NOMO-1 treated with dmso at 0.1 percent for 144 hours (cell line): ENCODE results near the gene ABCC4.

ENCODE experiments used
- DNase-seq: peaks from one replicate; lab custom pipeline; 2025; ENCODE audit not compliant: unreplicated experiment; lab: John Stamatoyannopoulos, UW

Gene ABCC4, protein sequence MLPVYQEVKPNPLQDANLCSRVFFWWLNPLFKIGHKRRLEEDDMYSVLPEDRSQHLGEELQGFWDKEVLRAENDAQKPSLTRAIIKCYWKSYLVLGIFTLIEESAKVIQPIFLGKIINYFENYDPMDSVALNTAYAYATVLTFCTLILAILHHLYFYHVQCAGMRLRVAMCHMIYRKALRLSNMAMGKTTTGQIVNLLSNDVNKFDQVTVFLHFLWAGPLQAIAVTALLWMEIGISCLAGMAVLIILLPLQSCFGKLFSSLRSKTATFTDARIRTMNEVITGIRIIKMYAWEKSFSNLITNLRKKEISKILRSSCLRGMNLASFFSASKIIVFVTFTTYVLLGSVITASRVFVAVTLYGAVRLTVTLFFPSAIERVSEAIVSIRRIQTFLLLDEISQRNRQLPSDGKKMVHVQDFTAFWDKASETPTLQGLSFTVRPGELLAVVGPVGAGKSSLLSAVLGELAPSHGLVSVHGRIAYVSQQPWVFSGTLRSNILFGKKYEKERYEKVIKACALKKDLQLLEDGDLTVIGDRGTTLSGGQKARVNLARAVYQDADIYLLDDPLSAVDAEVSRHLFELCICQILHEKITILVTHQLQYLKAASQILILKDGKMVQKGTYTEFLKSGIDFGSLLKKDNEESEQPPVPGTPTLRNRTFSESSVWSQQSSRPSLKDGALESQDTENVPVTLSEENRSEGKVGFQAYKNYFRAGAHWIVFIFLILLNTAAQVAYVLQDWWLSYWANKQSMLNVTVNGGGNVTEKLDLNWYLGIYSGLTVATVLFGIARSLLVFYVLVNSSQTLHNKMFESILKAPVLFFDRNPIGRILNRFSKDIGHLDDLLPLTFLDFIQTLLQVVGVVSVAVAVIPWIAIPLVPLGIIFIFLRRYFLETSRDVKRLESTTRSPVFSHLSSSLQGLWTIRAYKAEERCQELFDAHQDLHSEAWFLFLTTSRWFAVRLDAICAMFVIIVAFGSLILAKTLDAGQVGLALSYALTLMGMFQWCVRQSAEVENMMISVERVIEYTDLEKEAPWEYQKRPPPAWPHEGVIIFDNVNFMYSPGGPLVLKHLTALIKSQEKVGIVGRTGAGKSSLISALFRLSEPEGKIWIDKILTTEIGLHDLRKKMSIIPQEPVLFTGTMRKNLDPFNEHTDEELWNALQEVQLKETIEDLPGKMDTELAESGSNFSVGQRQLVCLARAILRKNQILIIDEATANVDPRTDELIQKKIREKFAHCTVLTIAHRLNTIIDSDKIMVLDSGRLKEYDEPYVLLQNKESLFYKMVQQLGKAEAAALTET (N-terminal part only)

DNA sequence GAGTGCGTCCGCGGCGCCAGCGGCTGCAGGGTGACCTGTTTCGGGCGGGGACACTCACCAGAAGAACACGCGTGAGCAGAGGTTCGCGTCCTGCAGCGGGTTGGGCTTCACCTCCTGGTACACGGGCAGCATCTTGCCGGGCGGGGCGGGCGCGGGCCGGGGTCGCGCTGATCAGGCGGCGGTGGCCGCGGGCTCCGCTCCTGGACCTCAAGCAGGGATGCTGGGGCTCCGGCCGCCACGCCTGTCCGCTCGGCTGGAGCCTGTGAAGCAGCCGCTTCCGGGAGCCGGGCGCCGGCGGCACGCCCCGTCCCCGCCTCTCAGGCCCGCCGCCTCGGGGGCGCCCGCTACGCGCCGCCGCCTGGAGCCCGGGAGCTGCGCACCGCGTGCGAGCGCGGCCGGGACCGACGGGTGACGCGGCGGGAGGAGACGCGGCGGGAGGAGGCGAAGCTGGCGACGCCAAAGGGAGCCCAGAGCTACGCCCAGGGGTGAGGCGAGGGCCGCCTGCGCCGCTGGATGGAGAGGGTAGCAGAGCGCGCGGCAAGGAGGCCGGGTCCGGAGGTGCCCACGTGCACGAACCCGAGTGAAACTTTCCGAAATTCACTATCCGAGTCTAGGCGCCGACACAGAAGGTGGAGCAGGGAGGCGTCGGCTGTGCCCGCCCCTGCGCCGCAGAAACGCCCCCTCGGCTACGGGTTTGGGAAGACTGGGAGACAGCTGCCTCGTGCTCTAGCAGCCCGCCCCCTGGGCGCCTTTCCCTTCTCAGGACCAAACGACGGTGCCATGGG lies at the start of gene ABCC4:
ABCC4 (minus strand) TSS at position 269 of the 785 bp plus-strand sequence; CDS start at position 132, 137 bp downstream.
- peak; percentile 70 for DNase-seq

DNA sequence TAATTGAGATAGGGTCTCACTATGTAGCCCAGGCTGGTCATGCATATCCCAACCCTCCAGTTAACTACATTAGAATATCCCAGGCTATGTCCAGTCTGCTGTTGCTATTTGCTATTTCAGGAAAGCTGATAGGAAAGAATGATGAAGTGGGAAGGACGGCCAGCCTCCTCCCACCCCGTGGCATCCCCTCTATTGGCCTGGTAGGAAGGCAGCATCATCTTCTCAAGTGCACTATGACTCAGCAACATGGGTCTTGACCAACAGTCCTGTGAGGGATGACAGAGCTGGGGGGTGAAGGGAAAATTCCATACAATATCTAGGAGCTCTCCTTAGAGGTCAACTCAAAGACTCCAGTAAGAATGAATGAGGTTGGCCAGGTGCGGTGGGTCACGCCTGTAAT lies 48.0 kb upstream of the ABCC4 start:
- DNase-seq, result no peak

DNA sequence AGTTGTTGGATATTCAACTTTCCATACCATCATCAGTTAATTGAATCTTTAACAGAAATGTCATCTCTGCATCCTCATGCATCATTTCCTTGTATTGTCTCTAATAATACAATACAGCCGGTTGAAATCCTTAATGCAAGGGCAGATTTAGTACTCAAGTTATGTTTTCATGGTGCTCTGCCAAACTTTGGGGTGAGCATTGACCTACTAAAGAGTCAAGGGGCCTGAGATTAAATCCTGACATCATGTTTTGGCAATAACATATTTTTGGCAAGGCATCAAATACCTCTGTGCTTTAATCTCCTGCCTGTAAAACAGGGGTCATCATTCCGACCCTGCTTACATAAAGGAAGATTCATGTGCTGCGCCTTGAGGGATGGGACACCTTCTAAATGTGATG lies 42.7 kb upstream of the ABCC4 start:
- DNase-seq, result no peak

DNA sequence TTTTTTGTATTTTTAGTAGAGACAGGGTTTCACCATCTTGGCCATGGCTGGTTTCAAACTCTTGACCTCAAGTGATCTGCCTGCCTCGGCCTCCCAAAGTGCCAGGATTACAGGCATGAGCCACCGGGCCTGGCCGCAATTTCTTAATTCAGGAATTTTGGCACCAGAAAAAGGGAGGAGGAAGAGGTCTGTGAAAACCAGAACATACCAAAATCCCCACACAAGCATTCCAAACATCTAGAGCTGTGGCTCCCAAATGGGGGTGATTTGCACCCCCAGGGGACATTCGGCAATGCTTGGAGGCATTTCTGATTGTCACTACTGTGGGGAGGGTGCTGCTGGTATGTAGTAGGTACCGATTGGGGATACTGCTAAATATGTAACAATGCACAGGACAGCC lies 40.2 kb upstream of the ABCC4 start:
- no peak for DNase-seq

DNA sequence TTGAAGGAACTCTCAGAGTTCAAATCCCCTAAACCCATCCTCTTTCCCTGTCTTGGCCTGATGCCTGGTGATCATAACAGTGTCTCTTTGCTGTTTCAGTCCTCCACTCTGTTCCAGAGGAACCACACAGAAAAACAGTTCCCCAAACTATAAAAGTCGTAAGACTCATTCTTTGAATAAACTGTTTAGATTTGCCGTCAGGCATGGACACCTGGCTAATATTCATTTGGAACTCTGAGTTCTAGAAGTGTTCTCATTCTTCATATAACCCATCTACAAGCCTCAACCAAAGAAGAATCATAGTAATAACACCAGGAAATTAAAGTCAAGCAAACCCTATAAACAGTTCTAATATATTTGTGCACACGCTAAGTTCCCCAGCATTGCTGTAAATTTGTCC lies 37.7 kb upstream of the ABCC4 start:
- DNase-seq, result no peak

DNA sequence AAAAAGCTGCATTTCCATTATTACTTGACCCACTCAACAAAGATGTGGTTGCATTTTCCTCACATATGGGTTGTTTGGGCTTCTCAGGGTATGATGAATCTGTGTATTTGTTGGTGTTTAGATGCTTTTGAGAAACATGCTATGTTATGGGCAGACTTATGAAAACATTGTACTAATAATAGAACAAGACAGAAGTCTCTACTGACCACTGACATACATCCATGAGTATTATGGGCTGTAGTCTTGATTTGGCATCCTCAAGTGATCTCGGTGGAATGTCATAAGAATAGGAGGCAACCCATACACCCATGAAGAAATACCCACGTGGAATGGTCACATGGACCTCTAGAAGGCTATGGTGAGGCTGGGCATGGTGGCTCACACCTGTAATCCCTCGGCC lies 36.3 kb upstream of the ABCC4 start:
- DNase-seq, result no peak

DNA sequence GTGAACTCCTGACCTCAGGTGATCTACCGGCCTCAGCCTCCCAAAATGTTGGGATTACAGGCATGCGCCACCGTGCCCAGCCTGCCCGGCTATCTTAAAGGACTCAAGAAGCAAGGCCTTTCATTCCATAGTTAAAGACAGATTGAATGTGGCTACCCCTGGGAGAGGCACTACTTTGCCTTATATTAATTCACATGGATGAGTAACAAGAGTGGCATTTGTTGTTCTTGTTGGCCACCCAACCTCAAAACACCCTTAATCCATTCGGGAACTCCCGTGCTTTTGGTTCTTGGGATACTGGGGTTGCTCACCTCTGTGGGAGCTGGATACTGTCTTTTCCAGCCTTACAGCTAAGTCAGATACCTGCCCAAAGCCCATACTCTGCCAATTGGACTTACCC lies 34.4 kb upstream of the ABCC4 start:
- no peak for DNase-seq

DNA sequence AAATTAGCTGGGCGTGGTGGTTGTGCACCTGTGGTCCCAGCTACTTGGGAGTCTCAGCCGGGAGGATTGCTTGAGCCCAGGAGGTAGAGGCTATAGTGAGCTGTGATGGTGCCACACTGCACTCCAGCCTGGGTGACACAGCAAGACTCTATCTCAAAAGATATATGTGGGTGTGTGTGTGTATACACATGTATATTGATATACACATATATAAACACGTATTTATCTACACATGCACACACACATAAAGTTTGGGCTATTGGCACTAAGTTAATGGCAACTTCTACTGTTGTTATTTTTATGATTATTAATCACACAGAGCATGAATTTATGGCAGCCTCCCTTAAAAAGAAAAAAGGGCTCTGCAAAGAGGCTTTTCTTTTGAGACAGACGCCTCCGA lies 27.1 kb upstream of the ABCC4 start:
- no peak for DNase-seq

DNA sequence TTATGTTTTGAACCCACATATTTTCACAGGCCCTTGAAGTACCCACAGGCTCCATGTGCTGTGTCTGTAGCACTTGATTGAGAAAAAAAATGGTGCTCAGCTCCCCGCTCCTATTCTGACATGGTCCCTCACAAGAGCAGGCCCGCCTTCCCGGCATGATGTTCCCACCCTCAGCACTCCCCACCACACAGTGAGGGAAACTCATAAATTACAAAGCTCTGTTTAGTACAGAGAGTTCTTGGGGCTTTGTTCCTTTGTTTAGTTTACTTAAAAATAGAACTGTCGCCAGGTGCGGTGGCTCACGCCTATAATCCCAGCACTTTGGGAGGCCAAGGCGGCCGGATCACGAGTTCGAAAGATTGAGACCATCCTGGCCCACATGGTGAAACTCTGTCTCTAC lies 25.9 kb upstream of the ABCC4 start:
- DNase-seq, result no peak

DNA sequence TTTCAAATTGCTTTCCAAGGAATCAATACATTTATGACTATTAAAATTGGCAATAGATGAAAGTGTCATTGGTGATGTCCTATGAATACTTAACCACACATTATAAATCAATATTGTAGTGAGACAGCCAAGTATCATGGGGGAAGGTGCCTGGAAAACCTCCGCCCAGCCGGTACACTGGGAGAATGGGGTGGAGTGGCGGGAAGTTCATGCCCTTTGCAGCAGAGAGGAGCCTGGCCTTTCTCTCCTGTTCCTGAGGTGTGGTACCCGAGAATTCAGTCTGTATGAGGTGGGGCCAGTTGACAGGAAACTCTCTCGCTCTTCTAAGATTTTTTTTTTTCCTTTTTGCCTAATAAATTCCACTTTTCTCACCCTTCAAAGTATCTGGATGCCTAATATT lies 25.4 kb upstream of the ABCC4 start:
- no peak for DNase-seq

DNA sequence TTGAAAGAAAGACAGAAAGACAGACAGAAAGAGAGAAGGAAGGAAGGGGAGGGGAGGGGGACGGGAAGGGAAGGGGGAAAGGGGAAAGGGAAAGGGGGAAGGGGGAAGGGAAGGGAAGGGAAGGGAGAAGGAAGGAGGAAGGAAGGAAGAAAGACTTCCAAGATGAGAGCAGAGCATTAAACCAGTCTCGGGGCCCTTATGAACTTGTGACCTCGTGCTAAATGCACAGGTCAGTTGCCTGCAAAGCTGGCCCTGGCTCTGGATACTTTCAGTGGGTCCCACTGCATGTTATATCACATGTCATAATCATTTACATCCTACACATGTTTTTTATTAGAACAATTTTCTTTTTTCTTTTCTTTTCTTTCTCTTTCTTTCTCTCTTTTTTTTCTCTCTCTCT lies 24.2 kb upstream of the ABCC4 start:
- DNase-seq, result no peak

DNA sequence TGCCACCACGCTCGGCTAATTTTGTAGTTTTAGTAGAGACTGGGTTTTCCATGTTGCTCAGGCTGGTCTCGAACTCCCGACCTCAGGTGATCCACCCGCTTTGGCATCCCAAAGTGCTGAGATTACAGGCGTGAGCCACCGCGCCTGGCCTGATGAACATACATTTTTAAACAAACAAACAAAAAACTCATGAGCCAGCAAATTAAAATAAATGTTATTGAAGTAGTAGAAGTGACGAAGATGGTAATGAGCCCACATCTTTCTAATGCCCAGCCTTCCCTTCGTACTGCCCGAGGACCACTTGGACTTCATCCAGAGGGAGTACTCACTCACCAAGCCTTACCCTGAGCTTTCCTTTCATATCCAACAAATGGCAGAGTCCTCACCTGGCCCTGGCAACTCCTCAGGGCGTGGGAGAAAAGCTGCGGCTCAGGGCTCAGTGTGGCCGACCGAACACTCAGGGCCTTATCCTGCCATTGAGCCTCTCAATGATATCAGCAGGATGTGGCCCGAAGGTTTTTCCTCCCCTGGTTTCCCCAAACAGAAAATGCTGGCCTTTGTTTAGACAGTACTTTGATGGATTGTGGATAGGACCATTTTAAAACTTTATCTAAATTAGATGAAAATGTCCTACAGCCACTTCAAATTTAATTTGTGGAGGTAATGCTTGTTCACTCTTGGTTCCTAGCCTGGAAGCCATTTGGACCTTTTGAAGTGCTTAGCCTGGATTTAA lies 22.8 kb upstream of the ABCC4 start:
- DNase-seq, result no peak

DNA sequence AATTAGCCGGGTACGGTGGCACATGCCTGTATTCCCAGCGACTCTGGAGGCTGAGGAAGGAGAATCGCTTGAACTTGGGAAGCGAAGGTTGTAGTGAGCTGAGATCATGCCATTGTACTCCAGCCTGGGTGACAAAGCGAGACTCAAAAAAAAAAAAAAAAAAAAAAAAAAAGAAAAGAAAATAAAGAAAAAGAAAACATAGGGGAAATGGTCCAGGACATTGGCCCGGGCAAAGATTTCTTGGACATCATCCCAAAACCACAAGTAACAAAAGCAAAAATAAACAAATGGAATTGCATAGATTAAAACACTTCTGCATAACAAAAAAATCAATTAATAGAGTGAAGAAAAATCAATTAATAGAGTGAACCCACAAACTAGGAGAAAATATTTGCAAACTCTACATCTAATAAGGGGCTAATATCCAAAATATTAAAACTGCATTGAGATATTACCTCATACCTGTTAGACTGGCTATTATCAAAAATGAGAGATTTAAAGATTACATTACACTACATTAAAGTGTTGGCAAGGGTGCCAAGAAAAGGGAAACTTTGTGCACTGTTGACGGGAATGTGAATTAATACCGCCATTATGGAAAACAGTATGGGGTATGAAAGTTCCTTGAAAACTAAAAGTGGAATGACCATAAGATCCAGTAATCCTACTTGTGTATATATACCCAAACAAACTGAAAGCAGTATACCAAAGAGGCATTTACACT lies 18.5 kb upstream of the ABCC4 start:
- no peak for DNase-seq

DNA sequence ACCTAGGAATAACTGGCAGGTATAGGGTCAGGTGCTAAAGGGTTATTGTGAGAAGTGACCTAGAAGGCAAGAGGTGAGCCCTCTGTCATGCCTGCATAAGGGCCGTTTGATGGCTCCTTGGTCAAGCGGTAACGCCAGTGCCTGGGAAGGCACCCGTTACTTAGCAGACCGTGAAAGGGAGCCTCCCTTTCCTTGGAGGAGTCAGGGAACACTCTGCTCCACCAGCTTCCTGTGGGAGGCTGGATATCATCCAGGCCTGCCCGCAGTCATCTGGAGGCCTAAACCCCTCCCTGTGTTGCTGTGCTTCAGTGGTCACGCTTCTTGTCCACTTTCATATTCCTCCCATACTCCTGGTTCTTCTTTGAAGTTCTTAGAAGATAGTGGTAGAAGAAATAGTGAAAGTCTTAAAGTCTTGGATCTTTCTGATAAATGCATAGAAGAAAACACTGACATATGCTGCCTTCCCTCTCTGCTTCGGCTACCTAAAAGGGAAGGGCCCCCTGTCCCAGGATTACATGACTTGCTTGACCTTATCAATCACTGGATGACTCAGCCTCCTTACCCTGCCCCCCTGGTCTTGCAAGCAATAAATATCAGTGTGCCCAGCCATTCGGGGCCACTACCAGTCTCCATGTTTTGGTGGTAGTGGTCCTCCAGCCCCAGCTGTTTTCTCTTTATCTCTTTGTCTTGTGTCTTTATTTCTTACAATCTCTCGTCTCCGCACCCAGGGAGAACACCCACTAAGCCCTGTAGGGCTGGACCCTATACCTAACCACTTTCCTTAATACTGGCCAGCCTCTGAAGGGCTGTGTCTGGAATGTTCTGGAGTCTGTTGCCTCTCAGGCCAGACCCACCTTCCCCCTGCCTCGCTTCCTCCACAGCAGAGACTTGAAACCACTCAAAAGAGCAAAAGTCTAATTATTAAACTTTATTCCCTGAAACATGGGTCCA lies 16.1 kb upstream of the ABCC4 start:
- no peak for DNase-seq

DNA sequence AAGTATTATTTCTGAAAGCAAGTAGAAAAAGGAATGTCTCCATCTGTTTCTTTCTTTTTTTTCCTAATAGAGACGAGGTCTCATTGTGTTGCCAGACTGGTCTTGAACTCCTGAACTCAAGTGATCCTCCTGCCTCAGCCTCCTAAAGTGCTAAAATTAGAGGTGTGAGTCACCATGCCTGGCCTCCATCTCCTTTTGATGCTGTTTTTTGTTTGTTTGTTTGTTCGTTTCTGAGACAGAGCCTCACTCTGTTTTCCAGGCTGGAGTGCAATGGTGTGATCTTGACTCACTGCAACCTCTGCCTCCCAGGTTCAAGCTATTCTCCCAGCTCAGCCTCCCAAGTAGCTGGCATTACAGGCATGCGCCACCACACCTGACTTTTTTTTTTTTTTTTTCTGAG lies 14.5 kb upstream of the ABCC4 start:
- DNase-seq, result no peak

DNA sequence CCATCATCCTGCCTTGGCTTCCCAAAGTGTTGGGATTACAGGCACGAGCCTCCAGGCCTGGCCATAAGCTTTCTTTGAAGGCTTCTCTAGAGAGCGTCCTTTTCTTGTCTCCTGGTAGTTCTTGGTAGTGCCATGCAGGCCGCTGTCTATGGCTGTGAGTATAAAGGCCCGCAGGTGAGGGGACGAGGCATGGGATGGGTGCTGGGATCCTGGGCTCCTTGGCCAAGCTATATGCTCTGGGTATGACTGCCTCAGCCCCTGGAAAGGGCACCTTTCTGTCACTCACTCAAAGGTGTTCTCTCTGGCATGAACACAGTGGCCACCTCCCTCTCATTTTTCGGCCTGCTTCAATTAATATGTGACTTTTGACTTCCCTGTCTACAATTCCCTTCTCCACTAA lies 6.3 kb upstream of the ABCC4 start:
- no peak for DNase-seq

DNA sequence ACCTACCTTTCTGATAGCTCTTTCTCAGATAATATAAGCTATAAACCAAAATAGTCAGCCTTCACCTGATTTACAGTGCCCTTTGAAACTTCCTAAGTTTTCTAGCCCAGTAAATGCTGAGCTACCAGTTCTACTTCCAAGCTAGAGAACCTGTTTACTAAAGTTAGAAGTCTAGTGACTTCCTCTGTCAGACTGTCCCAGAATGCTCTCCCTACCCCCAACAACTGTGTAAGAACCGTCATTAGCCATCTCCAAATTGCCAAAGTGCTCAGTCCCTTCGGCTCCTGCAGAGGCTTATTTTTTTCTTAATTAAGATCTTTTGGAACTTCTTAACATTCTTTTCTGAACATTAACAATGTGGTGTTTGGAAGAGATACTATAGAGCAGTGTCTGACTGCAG lies 3.2 kb upstream of the ABCC4 start:
- DNase-seq, result peak; percentile 21

DNA sequence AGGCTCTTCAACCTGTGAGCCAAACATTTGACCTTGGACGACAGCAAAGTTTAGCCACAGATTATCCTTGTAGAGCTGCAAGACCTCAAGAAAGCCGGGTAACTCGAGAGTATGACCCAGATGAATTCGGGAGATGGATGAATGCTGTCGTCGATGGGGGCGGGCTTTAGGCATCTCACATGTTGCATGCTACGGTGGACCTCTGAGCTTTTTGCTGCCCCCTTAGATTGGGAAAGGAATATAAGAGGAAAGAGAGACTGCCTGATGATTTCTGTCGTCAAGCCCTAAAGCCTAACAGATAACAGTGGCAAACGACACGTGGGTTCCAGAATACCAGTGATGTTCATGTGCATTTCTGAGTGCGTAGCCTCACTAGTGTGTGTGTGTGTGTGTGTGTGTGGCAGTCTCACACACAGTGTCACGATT lies 730 bp upstream of the ABCC4 start:
- DNase-seq, result no peak
